Skeletal muscle tissue (tissue), 4 donors: ENCODE results near the gene PPP1R3F. TPM values are rescaled to one million over a fixed set of nuclear protein-coding genes. Genes with fewer than 3 reads are reported as not detected.

Experiments
- H3K27ac ChIP-seq: one replicate; pipeline ENCODE4 v1.7.0; 2013; ENCODE audit warnings: mild to moderate bottlenecking, low read depth, low read length, inconsistent platforms
- H3K27me3 ChIP-seq, 3 donors: one replicate each; pipeline ENCODE4 v1.7.0; 2013; ENCODE audit warnings: low read length in 3 of 3; ENCODE audit not compliant: control insufficient read depth in 3 of 3, insufficient read depth in 3 of 3
- H3K36me3 ChIP-seq, 3 donors: one replicate each; pipeline ENCODE4 v1.7.0; 2013; ENCODE audit warnings: low read length in 3 of 3; ENCODE audit not compliant: control insufficient read depth in 3 of 3, insufficient read depth in 3 of 3
- H3K4me1 ChIP-seq, 3 donors: one replicate each; pipeline ENCODE4 v1.7.0; 2013; ENCODE audit warnings: low read length in 3 of 3, mild to moderate bottlenecking in 3 of 3; ENCODE audit not compliant: control insufficient read depth in 3 of 3, insufficient read depth in 3 of 3
- H3K4me3 ChIP-seq, 3 donors: one replicate each; pipeline ENCODE4 v1.7.0; 2013; ENCODE audit warnings: low read length in 3 of 3
- H3K9ac ChIP-seq, 3 donors: one replicate each; pipeline ENCODE4 v1.7.0; 2013; ENCODE audit warnings: low read length in 3 of 3, mild to moderate bottlenecking in 3 of 3, moderate library complexity in 2 of 3, low read depth in 1 of 3
- H3K9me3 ChIP-seq, 3 donors: one replicate each; pipeline ENCODE4 v1.7.0; 2013; ENCODE audit warnings: low read length in 3 of 3; ENCODE audit not compliant: control insufficient read depth in 3 of 3
- total RNA-seq: library from RNA; depleted of rRNA; stranded (reverse); fragments of >200 nt; gene quantifications from one replicate; pipeline ENCODE4 v1.2.3, GENCODE V29; 2014
- donor health status: Osteomylitis.

Gene PPP1R3F
- total RNA-seq, 1 donor from 2014 or later = 6.8 TPM

GRCh38 chrX:49247916-49248811, 21.4 kb upstream of the PPP1R3F start:
- H3K9me3 ChIP-seq = no peaks in the 10 kb centered on the region
- H3K9ac ChIP-seq = no peak overlapping the region
- peaks cover 0 to 4% (median 0%) of the 10 kb centered on the region in 3 donors for H3K27me3 ChIP-seq
- no peak overlapping the region for H3K4me3 ChIP-seq
- H3K27ac ChIP-seq = no peak overlapping the region
- peaks cover 15 to 34% (median 21%) of the 10 kb centered on the region in 3 donors for H3K36me3 ChIP-seq
- H3K4me1 ChIP-seq = no peaks in the 10 kb centered on the region

GRCh38 chrX:49249071-49249470, 20.5 kb upstream of the PPP1R3F start:
- Histone ChIP-seq H3K9ac (no peak overlapping the region), H3K27ac (no peak overlapping the region), H3K27me3 (peaks cover 0 to 4% (median 0%) of the 10 kb centered on the region in 3 donors), H3K4me1 (no peaks in the 10 kb centered on the region), H3K9me3 (no peaks in the 10 kb centered on the region), H3K4me3 (no peak overlapping the region), H3K36me3 (peaks cover 10 to 27% (median 18%) of the 10 kb centered on the region in 3 donors)

- Histone ChIP-seq H3K4me1 (no peaks in the 10 kb centered on the region), H3K4me3 (no peak overlapping the region), H3K36me3 (peaks cover 7 to 24% (median 18%) of the 10 kb centered on the region in 3 donors), H3K27ac (no peak overlapping the region), H3K9ac (no peak overlapping the region), H3K9me3 (no peaks in the 10 kb centered on the region), H3K27me3 (peaks cover 0 to 4% (median 0%) of the 10 kb centered on the region in 3 donors)
These were observed 20.0 kb upstream of the PPP1R3F start for GRCh38 chrX:49249616-49250015.

GRCh38 chrX:49250066-49250465, 19.5 kb upstream of the PPP1R3F start:
- H3K36me3 ChIP-seq = peaks cover 5 to 20% (median 18%) of the 10 kb centered on the region in 3 donors
- peaks cover 0 to 4% (median 0%) of the 10 kb centered on the region in 3 donors for H3K27me3 ChIP-seq
- H3K9ac ChIP-seq = no peak overlapping the region
- no peaks in the 10 kb centered on the region for H3K4me1 ChIP-seq
- no peaks in the 10 kb centered on the region for H3K9me3 ChIP-seq
- H3K4me3 ChIP-seq = no peak overlapping the region
- no peak overlapping the region for H3K27ac ChIP-seq

- peaks cover 5 to 20% (median 18%) of the 10 kb centered on the region in 3 donors for H3K36me3 ChIP-seq
- no peak overlapping the region for H3K4me3 ChIP-seq
- no peak overlapping the region for H3K27ac ChIP-seq
- H3K9me3 ChIP-seq = no peaks in the 10 kb centered on the region
- H3K27me3 ChIP-seq = peaks cover 0 to 4% (median 0%) of the 10 kb centered on the region in 3 donors
- H3K9ac ChIP-seq = no peak overlapping the region
- H3K4me1 ChIP-seq = no peaks in the 10 kb centered on the region
These were observed 19.0 kb upstream of the PPP1R3F start for GRCh38 chrX:49250578-49250977.

- Histone ChIP-seq H3K36me3 (peaks cover 5 to 18% (median 14%) of the 10 kb centered on the region in 3 donors), H3K9me3 (no peaks in the 10 kb centered on the region), H3K9ac (no peak overlapping the region), H3K27me3 (peaks cover 0 to 4% (median 0%) of the 10 kb centered on the region in 3 donors), H3K4me1 (no peaks in the 10 kb centered on the region), H3K4me3 (no peak overlapping the region), H3K27ac (no peak overlapping the region)
These were observed 18.3 kb upstream of the PPP1R3F start for GRCh38 chrX:49251325-49251724.

GRCh38 chrX:49254639-49255038, 15.0 kb upstream of the PPP1R3F start:
- H3K4me1 ChIP-seq = no peaks in the 10 kb centered on the region
- no peaks in the 10 kb centered on the region for H3K9me3 ChIP-seq
- peaks cover 0 to 7% (median 0%) of the 10 kb centered on the region in 3 donors for H3K36me3 ChIP-seq
- no peak overlapping the region for H3K4me3 ChIP-seq
- H3K27me3 ChIP-seq = peaks cover 0 to 4% (median 0%) of the 10 kb centered on the region in 3 donors
- no peak overlapping the region for H3K9ac ChIP-seq
- no peak overlapping the region for H3K27ac ChIP-seq

- Histone ChIP-seq H3K4me3 (no peak overlapping the region), H3K9me3 (no peaks in the 10 kb centered on the region), H3K9ac (no peak overlapping the region), H3K27ac (no peak overlapping the region), H3K4me1 (no peaks in the 10 kb centered on the region), H3K36me3 (no peaks in the 10 kb centered on the region), H3K27me3 (peaks cover 0 to 4% (median 0%) of the 10 kb centered on the region in 3 donors)
These were observed 13.2 kb upstream of the PPP1R3F start for GRCh38 chrX:49256268-49256995.

- Histone ChIP-seq H3K27me3 (peaks cover 0 to 4% (median 0%) of the 10 kb centered on the region in 3 donors), H3K9me3 (no peaks in the 10 kb centered on the region), H3K4me1 (no peaks in the 10 kb centered on the region), H3K9ac (no peak overlapping the region), H3K4me3 (no peak overlapping the region), H3K36me3 (no peaks in the 10 kb centered on the region), H3K27ac (no peak overlapping the region)
These were observed 12.4 kb upstream of the PPP1R3F start for GRCh38 chrX:49257074-49257790.
